ENCODE data around the gene DLK1. TPM values are rescaled to one million over a fixed set of nuclear protein-coding genes. Genes with fewer than 3 reads are reported as not detected.

DLK1 gene
- total RNA-seq, 1 experiment from 2014 or later, result not detected

- peak; percentile 52 for DNase-seq (ENCODE audit: low spot score)
These were observed 29.0 kb downstream of the DLK1 start for GRCh38 chr14:100755649-100756048.

DNA sequence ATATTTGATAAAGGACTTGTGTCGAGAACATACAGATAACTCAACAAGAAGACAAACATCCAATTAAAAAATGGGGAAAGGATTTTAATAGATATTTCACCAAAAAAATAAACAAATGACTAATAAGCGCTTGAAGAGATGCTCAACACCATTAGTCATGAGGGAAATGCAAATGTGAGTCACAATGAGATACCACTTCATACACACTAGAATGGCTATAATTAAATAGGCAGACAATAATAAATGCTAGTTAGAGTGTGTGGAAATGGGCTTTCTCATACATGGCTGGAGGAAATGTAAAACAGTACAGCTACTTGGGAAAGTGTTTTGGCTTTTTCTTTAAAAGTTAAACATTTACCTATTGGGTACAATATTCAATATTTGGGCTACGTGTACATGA, 34.8 kb downstream of the DLK1 start:
- peak; percentile 82 for DNase-seq (ENCODE audit: low spot score)

DNA sequence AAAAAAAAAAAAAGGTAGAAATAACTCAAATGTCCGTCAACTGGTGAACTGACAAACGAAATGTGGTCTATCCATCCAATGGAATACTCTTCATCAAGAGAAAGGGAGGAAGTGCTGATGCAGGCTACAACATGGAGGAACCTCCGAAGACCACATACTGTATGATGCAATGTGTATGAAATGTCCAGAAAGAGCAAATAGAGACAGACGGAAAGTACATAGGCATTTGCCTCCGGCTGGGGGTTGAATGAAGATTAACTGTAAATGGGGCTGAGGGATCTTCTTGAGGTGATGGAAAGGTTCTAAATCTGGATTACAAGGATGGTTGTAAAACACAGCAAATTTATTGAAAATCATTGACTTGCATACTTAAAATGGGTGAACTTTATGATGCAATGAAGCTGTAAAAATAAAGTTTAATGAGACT, 35.4 kb downstream of the DLK1 start:
- peak; percentile 14 for DNase-seq (ENCODE audit: low spot score)

- peak; percentile 56 for DNase-seq (ENCODE audit: low spot score)
These were observed 36.2 kb downstream of the DLK1 start for GRCh38 chr14:100762901-100763300.

- DNase-seq (ENCODE audit: low spot score), result no peak
These were observed 37.9 kb downstream of the DLK1 start for GRCh38 chr14:100764471-100765115.

- no peak for DNase-seq (ENCODE audit: low spot score)
These were observed 38.6 kb downstream of the DLK1 start for GRCh38 chr14:100765296-100765695.

DNA sequence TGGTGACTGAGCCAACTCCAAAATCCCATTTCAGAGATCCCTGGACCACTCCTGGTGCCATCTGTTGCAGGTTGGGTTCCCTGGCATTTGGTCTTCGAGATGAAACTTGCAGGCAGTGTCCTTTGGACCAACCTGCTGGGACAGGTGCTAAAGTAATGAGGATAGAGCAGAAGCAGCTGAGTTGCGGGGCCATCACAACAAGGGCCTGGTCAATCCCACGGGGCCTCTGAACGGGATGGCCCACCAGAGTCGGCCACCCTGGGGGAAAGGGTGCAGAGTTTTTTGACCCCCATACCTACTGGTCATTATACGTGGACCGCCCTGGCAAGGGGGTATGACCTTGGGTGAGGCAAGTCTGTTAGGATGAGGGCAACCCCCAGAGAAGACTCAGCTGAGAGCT, 39.3 kb downstream of the DLK1 start:
- DNase-seq (ENCODE audit: low spot score), result no peak

GRCh38 chr14:100767003-100767787, 40.5 kb downstream of the DLK1 start:
- no peak for DNase-seq (ENCODE audit: low spot score)

GRCh38 chr14:100767788-100768536, 41.3 kb downstream of the DLK1 start:
- DNase-seq (ENCODE audit: low spot score), result no peak

DNA sequence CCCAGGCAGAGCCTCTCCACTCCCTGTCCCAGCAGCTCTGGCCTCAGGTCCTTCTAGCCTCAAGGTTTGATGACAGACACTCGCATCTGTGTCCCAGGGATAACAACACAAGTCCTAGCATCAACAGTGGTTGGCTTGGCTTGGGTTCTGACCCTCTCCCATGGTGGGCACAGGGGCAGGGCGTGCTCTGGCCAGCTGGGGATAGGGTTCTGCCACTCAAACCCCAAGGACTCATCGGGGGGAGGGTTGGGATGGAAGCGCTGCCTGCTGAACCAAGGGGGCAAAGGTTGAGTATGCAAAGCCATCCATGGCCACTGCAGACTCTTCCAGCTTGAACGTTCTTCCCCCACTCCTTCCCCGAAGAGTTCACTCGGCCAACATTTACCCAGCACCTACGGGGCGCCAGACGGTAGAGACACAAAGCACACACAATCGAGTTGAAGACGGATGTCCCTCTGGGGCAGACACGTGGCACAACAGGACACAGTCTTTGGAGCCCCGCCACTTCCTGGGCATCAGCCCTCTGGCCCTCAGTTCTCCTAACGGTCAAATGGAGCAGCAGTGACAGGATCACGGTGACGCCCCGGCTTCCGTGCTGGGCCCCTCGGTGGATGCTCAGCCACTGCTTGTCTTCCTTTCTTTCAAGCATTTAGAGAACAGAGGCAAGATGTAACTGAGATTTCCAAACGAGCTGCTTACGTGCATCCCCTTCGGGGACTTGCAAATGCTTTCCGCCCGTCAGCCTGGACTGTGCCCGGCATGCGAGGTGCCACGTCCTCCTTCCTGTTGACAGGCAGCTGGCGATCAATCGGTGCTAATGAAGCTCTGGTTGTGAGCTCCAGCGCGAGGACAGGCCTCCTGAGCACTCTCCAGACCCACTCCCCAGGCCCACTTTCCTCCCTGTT, 42.6 kb downstream of the DLK1 start:
- DNase-seq (ENCODE audit: low spot score), result no peak

GRCh38 chr14:100770046-100770445, 43.4 kb downstream of the DLK1 start:
- no peak for DNase-seq (ENCODE audit: low spot score)

GRCh38 chr14:100770605-100771120, 44.0 kb downstream of the DLK1 start:
- DNase-seq (ENCODE audit: low spot score), result no peak

DNA sequence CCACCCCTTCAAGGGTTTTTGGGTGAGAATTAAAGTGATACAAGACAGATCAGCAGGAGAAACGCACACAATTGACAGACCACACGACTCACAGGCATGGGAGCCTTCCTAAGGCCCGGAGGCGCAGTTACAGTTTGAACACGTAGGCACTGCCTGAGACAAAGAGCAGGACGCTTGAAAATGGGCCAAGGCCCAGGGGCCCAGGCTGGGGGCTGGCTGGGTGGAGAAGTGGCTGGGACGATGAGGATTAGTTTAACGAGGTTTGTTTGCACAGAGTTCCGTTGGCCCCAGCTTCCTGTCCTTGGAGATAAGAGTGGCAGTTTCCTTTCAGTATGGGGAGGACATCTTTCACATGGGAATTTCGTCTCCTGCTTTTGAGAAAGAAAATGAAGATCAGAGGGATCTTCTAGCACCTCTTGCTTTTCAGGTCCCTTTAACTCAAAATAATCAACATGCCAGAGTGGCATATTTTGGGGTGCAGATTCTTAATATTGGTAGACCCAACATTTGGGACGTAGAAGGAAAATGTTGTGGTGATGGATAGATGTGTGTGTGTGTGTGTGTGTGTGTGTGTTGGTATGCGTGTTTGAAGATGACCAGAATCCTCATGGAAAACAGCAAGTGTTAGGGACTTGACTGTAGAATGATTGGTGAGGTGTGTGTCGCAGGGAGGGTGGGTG, 44.6 kb downstream of the DLK1 start:
- peak; percentile 11 for DNase-seq (ENCODE audit: low spot score)

DNA sequence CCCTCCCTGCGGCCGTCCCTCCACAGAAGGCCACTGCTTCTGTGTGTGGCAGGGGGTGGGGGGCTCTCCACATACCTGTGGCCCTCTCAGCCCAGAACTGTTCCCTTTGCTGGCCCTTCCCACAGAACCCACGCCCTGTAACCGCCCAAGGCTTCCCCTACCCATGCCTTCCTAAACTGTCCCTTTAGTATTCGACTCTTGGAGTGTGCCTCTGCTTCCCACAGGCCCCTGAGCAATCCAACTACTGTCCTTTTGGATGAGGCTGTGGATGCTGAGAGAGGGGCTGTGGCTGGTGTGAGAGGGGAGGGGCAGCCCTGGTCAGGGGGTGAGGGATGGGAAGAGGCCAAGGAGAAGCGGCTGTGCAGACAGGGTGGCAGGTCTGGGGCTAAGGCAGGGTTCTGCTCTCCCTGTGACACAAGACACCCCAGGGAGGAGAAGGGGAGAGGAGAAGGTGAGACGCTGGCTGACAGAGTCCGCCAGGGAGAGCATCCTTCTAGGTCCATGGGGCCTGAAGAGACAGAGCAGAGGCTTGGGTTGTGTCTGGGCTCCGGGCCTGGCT, 46.0 kb downstream of the DLK1 start:
- DNase-seq (ENCODE audit: low spot score), result no peak

- DNase-seq (ENCODE audit: low spot score), result no peak
These were observed 46.9 kb downstream of the DLK1 start for GRCh38 chr14:100773331-100774163.

- no peak for DNase-seq (ENCODE audit: low spot score)
These were observed 47.5 kb downstream of the DLK1 start for GRCh38 chr14:100774164-100774537.

DNA sequence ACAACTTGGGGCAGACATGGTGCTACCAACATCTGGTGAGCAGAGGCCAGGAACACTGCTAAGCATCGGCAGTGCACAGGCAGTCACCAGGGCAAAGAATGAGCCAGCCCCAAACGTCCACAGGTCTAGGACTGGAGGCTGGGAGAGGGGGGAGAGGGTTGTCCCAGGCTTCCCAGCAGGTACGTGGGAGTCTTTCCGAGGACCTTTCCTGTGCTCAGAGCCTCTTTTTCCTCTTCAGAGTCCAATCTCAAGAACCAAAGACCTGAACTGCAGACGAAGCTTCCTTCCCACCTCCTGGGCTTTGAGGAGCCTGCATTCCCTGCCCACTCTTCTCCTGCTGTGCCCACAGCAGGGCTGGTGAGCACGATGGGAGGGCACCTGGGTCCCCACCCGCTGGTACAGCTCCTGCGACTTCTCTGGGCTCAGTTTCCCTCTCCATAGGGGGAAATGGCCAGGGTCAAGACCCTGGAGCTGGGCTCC, 48.7 kb downstream of the DLK1 start:
- DNase-seq (ENCODE audit: low spot score), result no peak

GRCh38 chr14:100775831-100776591, 49.3 kb downstream of the DLK1 start:
- no peak for DNase-seq (ENCODE audit: low spot score)

All from A172 (cell line).